NCI-H1105 (cell line): ENCODE results near the gene SMIM21.

Experiments
- DNase-seq: peaks from one replicate; lab custom pipeline; 2025; lab: John Stamatoyannopoulos, UW

The SMIM21 gene

GRCh38 chr18:75427603-75428002 is at the start of gene SMIM21:
Gene SMIM21 (minus strand): TSS chr18:75427703. CDS start chr18:75427563, 140 bp downstream.
- DNase-seq = no peak

GRCh38 chr18:75475228-75475627 is 47.7 kb upstream of the SMIM21 start:
- no peak for DNase-seq

GRCh38 chr18:75474332-75474731 is 46.8 kb upstream of the SMIM21 start:
- no peak for DNase-seq

- DNase-seq = no peak
Observed at GRCh38 chr18:75473316-75473715, 45.8 kb upstream of the SMIM21 start.

- DNase-seq = no peak
Observed at GRCh38 chr18:75472906-75473305, 45.4 kb upstream of the SMIM21 start.

- no peak for DNase-seq
Observed at GRCh38 chr18:75472396-75472795, 44.9 kb upstream of the SMIM21 start.

- DNase-seq = no peak
Observed at GRCh38 chr18:75471850-75472249, 44.3 kb upstream of the SMIM21 start.

GRCh38 chr18:75467851-75468250 is 40.3 kb upstream of the SMIM21 start:
- no peak for DNase-seq

GRCh38 chr18:75467281-75467795 is 39.8 kb upstream of the SMIM21 start:
- no peak for DNase-seq

GRCh38 chr18:75464356-75464755 is 36.9 kb upstream of the SMIM21 start:
- no peak for DNase-seq

- DNase-seq = no peak
Observed at GRCh38 chr18:75462178-75462832, 34.8 kb upstream of the SMIM21 start.

GRCh38 chr18:75456199-75456631 is 28.7 kb upstream of the SMIM21 start:
- no peak for DNase-seq

- DNase-seq = no peak
Observed at GRCh38 chr18:75455249-75456198, 28.0 kb upstream of the SMIM21 start.

GRCh38 chr18:75454022-75454795 is 26.7 kb upstream of the SMIM21 start:
- DNase-seq = no peak

GRCh38 chr18:75450906-75451305 is 23.4 kb upstream of the SMIM21 start:
- no peak for DNase-seq

- no peak for DNase-seq
Observed at GRCh38 chr18:75441896-75442295, 14.4 kb upstream of the SMIM21 start.

- DNase-seq = no peak
Observed at GRCh38 chr18:75439348-75439747, 11.8 kb upstream of the SMIM21 start.

- DNase-seq = no peak
Observed at GRCh38 chr18:75438891-75439290, 11.4 kb upstream of the SMIM21 start.

- DNase-seq = no peak
Observed at GRCh38 chr18:75437979-75438378, 10.5 kb upstream of the SMIM21 start.

GRCh38 chr18:75433098-75433497 is 5.6 kb upstream of the SMIM21 start:
- no peak for DNase-seq

- DNase-seq = no peak
Observed at GRCh38 chr18:75429975-75430374, 2.5 kb upstream of the SMIM21 start.

- DNase-seq = no peak
Observed at GRCh38 chr18:75428490-75428889, 987 bp upstream of the SMIM21 start.
